GM19468 (cell line): ENCODE measurements around the gene KCTD15.

ENCODE experiments used
- ATAC-seq: cut with Tn5 transposase; IDR thresholded peaks from one replicate; pipeline ENCODE4 v1.9.1; 2021; ENCODE audit warnings: mild to moderate bottlenecking, moderate library complexity, moderate number of reproducible peaks; ENCODE audit not compliant: unreplicated experiment; ENCODE audit errors: extremely low read depth

The KCTD15 gene

GRCh38 chr19:33796164-33796875, at the start of gene KCTD15:
Gene KCTD15 (plus strand): TSS chr19:33796870. CDS start chr19:33800455, 3,585 bp downstream.
- ATAC-seq: no peak

GRCh38 chr19:33747273-33747672, 49.4 kb upstream of the KCTD15 start:
- ATAC-seq: no peak

- ATAC-seq: no peak
These were observed 48.4 kb upstream of the KCTD15 start for GRCh38 chr19:33748231-33748630.

DNA sequence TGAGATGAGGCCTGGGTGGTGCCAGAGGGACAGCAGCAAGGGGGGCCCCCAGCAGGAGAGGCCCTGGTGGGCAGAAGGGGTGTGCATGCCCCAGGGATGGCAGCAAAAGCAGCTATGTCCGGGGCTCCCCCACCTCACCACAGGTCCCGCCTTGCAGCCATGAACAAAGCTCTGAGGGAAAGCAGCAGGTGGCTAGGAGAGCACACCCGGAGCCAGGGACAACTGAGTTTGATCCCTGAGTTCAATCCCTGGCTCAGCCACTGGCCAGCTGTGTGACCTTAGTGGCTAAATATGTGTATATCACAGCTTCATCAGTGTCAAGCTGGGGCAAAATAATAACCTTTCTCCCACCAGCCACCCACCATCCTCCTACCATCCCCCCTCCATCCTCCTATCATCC, 47.7 kb upstream of the KCTD15 start:
- no peak for ATAC-seq

- ATAC-seq: no peak
These were observed 47.0 kb upstream of the KCTD15 start for GRCh38 chr19:33749619-33750175.

DNA sequence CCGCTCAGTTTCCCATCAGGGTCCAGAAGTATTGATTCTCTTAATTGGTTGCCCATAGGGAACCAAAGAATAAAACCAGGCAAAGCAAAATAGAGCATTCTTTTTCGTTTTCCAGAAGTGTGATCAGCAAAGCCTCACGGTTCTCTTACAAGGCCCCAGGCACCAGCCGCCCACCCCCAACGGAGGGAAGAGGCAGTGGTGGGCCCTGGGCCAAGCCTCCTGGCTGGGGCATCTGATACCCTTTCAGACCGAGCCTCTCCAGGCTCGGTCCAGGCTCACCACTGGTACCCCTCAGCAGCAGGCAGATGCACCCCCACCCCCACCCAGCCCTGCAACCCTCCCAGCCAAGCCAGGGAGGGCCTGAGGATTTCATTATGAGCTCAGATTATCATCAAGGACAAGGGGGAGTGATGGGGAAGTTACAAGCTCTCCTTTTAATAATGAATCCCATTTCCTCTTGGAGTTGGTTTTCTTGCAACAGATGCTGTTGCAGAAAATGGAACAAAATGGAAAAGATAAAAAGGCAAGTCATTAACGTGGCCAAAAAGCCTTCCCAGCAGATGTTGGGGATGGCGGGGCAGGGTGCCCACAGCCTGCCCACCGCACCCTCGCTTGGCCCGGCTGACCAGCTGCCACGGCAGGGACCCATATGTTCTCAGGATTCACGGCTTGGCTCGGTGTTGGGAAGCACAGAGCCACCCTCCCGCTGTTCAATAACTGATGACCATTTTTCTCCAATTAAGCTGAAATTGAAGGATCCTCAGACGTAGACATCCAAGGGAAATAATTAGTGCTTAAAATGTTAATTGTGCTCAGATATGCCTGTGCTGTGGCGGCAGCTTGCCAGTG, 45.9 kb upstream of the KCTD15 start:
- ATAC-seq: no peak

DNA sequence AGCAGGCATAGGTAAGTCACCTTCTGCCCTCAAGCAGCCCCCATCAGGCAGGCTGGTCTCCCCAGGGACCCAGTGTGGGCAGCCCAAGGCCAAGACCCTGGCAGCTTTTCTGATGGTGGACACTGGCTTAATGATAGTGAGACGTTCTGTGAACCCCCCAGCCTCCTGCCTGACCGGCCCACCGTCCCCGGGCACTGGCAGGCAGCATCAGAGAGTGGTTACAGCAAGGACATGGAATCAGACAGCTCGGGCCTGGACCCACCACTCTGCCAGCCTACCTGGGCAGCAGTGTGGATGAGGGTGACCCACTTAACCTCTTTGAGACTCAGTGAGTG, 45.3 kb upstream of the KCTD15 start:
- ATAC-seq: no peak

GRCh38 chr19:33752018-33752800, 44.5 kb upstream of the KCTD15 start:
- ATAC-seq: no peak

DNA sequence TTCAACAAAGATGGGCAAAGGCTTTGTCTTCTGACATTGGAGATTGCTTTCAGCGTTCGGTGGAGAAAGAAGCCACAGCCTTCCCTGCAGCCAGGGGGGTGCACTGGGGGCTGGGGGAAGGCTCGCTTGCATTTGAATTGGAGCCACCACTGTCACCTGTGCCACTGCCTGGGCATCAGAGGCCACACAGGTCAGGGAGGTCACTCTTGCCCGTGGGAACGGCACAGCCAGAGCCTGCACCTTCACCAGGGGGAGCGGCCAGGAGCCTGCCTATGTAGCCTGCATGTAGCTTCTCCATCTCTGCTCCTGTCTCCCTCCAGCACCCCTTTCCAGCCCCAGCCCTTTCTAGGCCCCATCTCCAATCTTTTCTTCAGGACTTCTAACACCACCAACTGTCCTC, 43.7 kb upstream of the KCTD15 start:
- ATAC-seq: no peak

- ATAC-seq: no peak
These were observed 42.3 kb upstream of the KCTD15 start for GRCh38 chr19:33754361-33754760.

GRCh38 chr19:33755099-33756035, 41.3 kb upstream of the KCTD15 start:
- ATAC-seq: no peak

DNA sequence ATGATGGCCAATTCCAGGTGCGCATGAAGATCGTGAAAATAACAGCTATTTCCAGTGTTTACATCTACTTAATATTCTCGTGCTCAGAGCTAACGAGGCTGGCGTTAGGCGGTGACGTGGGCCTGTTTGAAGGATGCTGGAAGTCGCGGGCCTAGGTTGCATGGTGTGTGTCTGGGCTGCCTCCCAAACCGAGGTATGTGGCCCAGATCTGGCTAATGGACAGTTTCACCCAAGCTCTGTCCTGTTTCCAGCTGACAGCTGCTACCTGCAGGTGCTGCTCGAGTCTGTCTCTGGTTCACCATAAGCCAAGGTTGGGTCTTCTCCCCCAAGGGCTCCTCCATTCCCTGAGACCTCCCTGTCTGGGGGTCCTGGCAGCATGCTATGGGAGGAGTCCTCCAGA, 40.5 kb upstream of the KCTD15 start:
- no peak for ATAC-seq

DNA sequence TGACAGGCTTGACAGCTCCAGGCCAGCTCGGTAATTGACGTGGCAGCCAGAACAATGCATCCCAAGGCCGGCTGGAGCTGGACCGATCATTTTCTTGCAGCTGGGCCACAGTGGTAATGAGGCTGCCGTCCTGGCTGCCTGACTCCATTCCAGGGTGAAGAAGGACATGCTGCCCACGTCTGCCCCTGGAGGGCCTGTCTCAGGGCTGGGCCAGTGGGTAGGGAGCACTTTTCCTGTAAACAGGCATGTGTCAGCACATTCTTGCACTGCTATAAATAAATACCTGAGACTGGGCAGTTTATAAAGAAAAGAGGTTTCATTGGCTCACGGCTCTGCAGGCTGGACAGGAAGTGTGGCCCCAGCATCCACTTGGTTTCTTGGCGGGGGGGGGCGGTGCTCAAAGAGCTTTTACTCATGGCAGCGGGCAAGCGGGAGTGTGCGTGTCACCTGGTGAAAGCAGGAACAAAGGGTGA, 38.1 kb upstream of the KCTD15 start:
- ATAC-seq: no peak

GRCh38 chr19:33759356-33759755, 37.3 kb upstream of the KCTD15 start:
- ATAC-seq: no peak

DNA sequence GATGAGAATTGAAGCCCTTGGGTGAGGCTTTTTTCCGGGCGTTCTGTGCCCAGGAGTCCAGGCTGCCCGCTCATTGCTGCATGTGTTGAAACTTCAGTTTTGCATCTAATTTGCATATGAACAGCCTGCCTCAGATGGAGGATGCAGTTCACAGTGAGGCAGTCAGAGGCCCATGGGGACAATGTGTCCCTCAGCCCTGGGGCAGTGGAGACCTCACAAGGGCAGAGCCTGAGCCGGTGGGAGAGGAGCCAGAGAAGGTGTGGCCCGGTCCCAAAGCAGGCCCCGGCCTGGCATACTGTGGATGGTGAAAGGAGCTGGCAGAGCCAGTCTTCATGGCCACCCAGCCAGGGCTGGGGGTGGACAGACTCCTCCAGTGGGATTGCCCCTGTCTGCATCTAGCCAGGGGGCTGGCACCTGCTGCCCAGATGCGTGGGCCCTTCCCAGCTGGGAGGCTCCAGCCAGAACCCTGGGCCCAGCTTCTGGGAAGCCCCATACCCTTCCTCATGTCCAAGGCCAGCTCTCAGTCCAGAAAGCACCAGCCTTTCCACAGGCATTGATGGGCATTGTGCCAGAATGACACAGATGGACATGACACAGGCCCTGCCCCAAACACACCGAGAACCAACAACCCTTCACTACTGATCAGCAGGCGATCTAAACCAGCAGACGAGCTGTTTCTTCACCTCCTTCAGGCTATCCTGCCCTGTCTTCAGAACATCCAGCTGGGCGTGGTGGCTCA, 32.9 kb upstream of the KCTD15 start:
- no peak for ATAC-seq

DNA sequence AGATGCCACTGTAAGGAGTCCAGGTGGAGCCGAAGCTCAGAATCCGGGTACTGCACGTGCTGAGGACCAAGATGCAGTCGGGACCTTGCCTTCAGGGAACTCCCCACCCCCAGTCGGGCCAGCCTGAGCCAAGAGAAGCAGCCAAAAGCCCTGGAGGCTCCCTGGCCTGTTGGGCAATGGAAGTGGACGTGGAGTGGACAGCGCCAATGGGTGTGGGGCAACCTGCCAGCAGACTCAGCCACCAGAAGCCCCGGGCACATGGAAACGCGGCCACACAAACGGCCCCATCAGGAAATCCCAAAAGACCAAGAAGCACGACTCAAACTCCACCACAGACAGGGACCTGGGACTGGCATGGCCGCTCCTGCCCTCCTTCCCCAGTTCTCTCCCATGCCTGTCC, 30.0 kb upstream of the KCTD15 start:
- no peak for ATAC-seq

DNA sequence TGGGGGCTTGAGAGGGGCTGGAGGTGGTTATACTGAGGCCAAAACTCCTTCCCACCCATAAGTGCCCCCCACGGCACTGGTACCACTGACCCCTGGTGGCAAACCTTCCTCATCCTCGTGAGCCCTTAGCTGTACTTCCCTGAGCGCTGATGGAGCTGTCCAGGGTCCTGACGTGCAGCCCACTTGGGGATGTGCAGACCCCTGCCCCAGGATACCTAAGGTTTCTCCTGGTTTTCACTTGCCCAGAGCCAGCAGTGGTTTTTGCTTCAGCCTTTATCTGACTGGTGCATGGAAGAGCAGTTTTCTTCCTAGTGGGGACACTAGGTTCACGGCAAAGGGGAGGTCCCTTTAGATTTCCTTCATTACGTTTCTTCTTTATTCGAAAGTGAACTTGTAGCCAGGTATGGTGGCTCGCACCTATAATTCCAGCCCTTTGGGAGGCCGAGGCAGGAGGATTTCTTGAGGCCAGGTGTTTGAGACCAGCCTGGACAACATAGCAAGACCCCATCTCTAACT, 28.7 kb upstream of the KCTD15 start:
- ATAC-seq: no peak

DNA sequence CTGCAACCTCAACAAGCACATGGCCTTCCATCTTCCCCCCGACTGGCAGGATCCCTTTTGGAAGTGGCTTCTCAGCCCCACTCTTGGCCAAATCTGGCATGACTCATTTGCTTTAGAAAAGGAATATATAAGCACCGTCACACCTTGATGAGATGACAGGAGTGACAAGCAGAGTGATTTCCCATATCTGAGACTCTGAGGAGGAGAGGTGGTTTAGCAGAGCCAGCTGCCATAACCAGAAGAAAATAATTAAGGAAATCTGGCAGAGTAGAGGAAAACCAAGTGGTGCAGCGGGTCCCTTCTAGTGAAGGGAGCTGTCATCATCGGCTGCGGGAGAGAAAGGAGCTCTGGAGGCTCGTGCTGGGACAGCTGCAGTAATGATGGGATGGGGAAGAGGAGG, 27.5 kb upstream of the KCTD15 start:
- no peak for ATAC-seq

GRCh38 chr19:33770107-33770506, 26.6 kb upstream of the KCTD15 start:
- ATAC-seq: no peak
